GM18505 (cell line): Measurements from ENCODE around the gene CNTNAP3.
"Not testable (repeated sequence)": the region's sequence is repeated elsewhere in the genome, so short reads cannot be mapped to it uniquely, and the experiment has no call there.

Experiments
- ATAC-seq: cut with Tn5 transposase; IDR thresholded peaks from one replicate; pipeline ENCODE4 v1.9.1; 2021; ENCODE audit not compliant: unreplicated experiment
- POLR2A ChIP-seq: IDR thresholded peaks from 4 replicates; pipeline ENCODE4 v1.6.1; 2011; ENCODE audit warnings: borderline replicate concordance; ENCODE audit not compliant: insufficient read depth, insufficient read length; ENCODE audit errors: extremely low read depth

Gene CNTNAP3

GRCh38 chr9:39108145-39108544 lies 179.8 kb downstream of the CNTNAP3 start:
- no peak for TF ChIP-seq POLR2A
- ATAC-seq: no peak

- not testable (repeated sequence) for ATAC-seq
Observed at GRCh38 chr9:39097208-39097607, 190.8 kb downstream of the CNTNAP3 start.

- ATAC-seq: not testable (repeated sequence)
Observed at GRCh38 chr9:39085311-39085710, 202.7 kb downstream of the CNTNAP3 start.

- ATAC-seq: not testable (repeated sequence)
Observed at GRCh38 chr9:39082574-39082973, 205.4 kb downstream of the CNTNAP3 start.

GRCh38 chr9:39080081-39080480 lies 207.9 kb downstream of the CNTNAP3 start:
- not testable (repeated sequence) for ATAC-seq

GRCh38 chr9:39078621-39079256 lies 209.2 kb downstream of the CNTNAP3 start:
- peak; percentile 56 for ATAC-seq

- not testable (repeated sequence) for ATAC-seq
Observed at GRCh38 chr9:39073537-39073936, 214.4 kb downstream of the CNTNAP3 start.

- not testable (repeated sequence) for ATAC-seq
Observed at GRCh38 chr9:39067683-39068082, 220.3 kb downstream of the CNTNAP3 start.

GRCh38 chr9:39062966-39063365 lies 225.0 kb downstream of the CNTNAP3 start:
- not testable (repeated sequence) for ATAC-seq

GRCh38 chr9:39054453-39054852 lies 233.5 kb downstream of the CNTNAP3 start:
- ATAC-seq: not testable (repeated sequence)

- ATAC-seq: not testable (repeated sequence)
Observed at GRCh38 chr9:39046833-39047232, 241.1 kb downstream of the CNTNAP3 start.

- ATAC-seq: not testable (repeated sequence)
Observed at GRCh38 chr9:39042352-39042803, 245.6 kb downstream of the CNTNAP3 start.

GRCh38 chr9:39041774-39042173 lies 246.2 kb downstream of the CNTNAP3 start:
- not testable (repeated sequence) for ATAC-seq

GRCh38 chr9:39039148-39039547 lies 248.8 kb downstream of the CNTNAP3 start:
- not testable (repeated sequence) for ATAC-seq

GRCh38 chr9:39038221-39038620 lies 249.7 kb downstream of the CNTNAP3 start:
- not testable (repeated sequence) for ATAC-seq

- not testable (repeated sequence) for ATAC-seq
Observed at GRCh38 chr9:39033849-39034248, 254.1 kb downstream of the CNTNAP3 start.

- not testable (repeated sequence) for ATAC-seq
Observed at GRCh38 chr9:39030204-39031019, 257.6 kb downstream of the CNTNAP3 start.

- not testable (repeated sequence) for ATAC-seq
Observed at GRCh38 chr9:39028855-39029254, 259.1 kb downstream of the CNTNAP3 start.

GRCh38 chr9:39028168-39028567 lies 259.8 kb downstream of the CNTNAP3 start:
- not testable (repeated sequence) for ATAC-seq

GRCh38 chr9:39025911-39026588 lies 261.9 kb downstream of the CNTNAP3 start:
- not testable (repeated sequence) for ATAC-seq
